HG03565 (cell line): ENCODE data around the gene SEPTIN5.
"Not testable (repeated sequence)": the region's sequence is repeated elsewhere in the genome, so short reads cannot be mapped to it uniquely, and the experiment has no call there.

Experiments
- ATAC-seq: cut with Tn5 transposase; IDR thresholded peaks from one replicate; pipeline ENCODE4 v1.9.1; 2021; ENCODE audit warnings: mild to moderate bottlenecking, moderate library complexity; ENCODE audit not compliant: unreplicated experiment

SEPTIN5 gene

GRCh38 chr22:19714312-19715187 lies at the start of gene SEPTIN5:
Gene SEPTIN5 (plus strand): TSS chr22:19714503. CDS start chr22:19714589, 86 bp downstream.
- no peak for ATAC-seq

- no peak for ATAC-seq
Observed at GRCh38 chr22:19664951-19665783, 49.1 kb upstream of the SEPTIN5 start.

GRCh38 chr22:19665784-19666672 lies 48.3 kb upstream of the SEPTIN5 start:
- ATAC-seq = no peak

- ATAC-seq = no peak
Observed at GRCh38 chr22:19666673-19667593, 47.4 kb upstream of the SEPTIN5 start.

- no peak for ATAC-seq
Observed at GRCh38 chr22:19667872-19668740, 46.2 kb upstream of the SEPTIN5 start.

GRCh38 chr22:19668748-19669147 lies 45.6 kb upstream of the SEPTIN5 start:
- no peak for ATAC-seq

- no peak for ATAC-seq
Observed at GRCh38 chr22:19669570-19669969, 44.7 kb upstream of the SEPTIN5 start.

- no peak for ATAC-seq
Observed at GRCh38 chr22:19671316-19671715, 43.0 kb upstream of the SEPTIN5 start.

GRCh38 chr22:19672054-19672776 lies 42.1 kb upstream of the SEPTIN5 start:
- no peak for ATAC-seq

GRCh38 chr22:19673660-19674059 lies 40.6 kb upstream of the SEPTIN5 start:
- ATAC-seq = no peak

GRCh38 chr22:19674129-19674928 lies 40.0 kb upstream of the SEPTIN5 start:
- ATAC-seq = no peak

GRCh38 chr22:19674929-19675253 lies 39.4 kb upstream of the SEPTIN5 start:
- ATAC-seq = no peak

- no peak for ATAC-seq
Observed at GRCh38 chr22:19675428-19675827, 38.9 kb upstream of the SEPTIN5 start.

GRCh38 chr22:19676437-19676836 lies 37.9 kb upstream of the SEPTIN5 start:
- ATAC-seq = not testable (repeated sequence)

GRCh38 chr22:19678949-19679521 lies 35.3 kb upstream of the SEPTIN5 start:
- ATAC-seq = no peak

GRCh38 chr22:19679522-19680101 lies 34.7 kb upstream of the SEPTIN5 start:
- no peak for ATAC-seq
